GM19468 (cell line): ENCODE data around the gene SLC2A3.

Experiments
- ATAC-seq: cut with Tn5 transposase; IDR thresholded peaks from one replicate; pipeline ENCODE4 v1.9.1; 2021; ENCODE audit warnings: mild to moderate bottlenecking, moderate library complexity, moderate number of reproducible peaks; ENCODE audit not compliant: unreplicated experiment; ENCODE audit errors: extremely low read depth

SLC2A3 gene

GRCh38 chr12:7870335-7870734, 65.7 kb downstream of the SLC2A3 start:
- no peak for ATAC-seq
